BJ (cell line): ENCODE results near the gene FBXW12. TPM values are rescaled to one million over a fixed set of nuclear protein-coding genes. Genes with fewer than 3 reads are reported as not detected.

Experiments
- CTCF ChIA-PET: fragments of 350-600 bp; formaldehyde crosslinking; extraction: SDS; loops from one replicate; lab custom pipeline; 2021; ENCODE audit warnings: antibody characterized with exemption, inconsistent platforms; lab: Yijun Ruan, JAX
- POLR2A ChIA-PET: fragments of 300-600 bp; sonication (Branson Sonifier 250); formaldehyde crosslinking; extraction: SDS; loops from one replicate; lab custom pipeline; 2021; ENCODE audit warnings: antibody characterized with exemption; lab: Charles Lee
- DNase-seq: peaks from one replicate; pipeline ENCODE4 v3.0.0-alpha.2; 2011; ENCODE audit warnings: low read depth
- H3K27me3 ChIP-seq: 2 replicates; pipeline ENCODE4 v1.6.0; 2011; ENCODE audit warnings: low read length; ENCODE audit not compliant: control insufficient read depth, insufficient read depth
- H3K36me3 ChIP-seq: 2 replicates; pipeline ENCODE4 v1.5.1; 2011; ENCODE audit warnings: low read length; ENCODE audit not compliant: control insufficient read depth, insufficient read depth
- H3K4me3 ChIP-seq: 2 replicates; pipeline ENCODE4 v1.5.1; 2011; ENCODE audit warnings: low read depth, mild to moderate bottlenecking, control low read depth, low read length
- polyA plus RNA-seq: library from polyadenylated mRNA; depleted of rRNA; stranded (reverse); fragments of >200 nt; gene quantifications from 2 replicates; pipeline ENCODE4 v1.2.3, GENCODE V29; 2011
- TF ChIP-seq, protein P1 (sequence below): IDR thresholded peaks from 2 replicates; pipeline ENCODE4 v1.5.1; 2011; ENCODE audit warnings: low read depth, mild to moderate bottlenecking, control low read depth, inconsistent platforms, low read length, moderate library complexity; ENCODE audit not compliant: insufficient read depth

The FBXW12 gene
- polyA plus RNA-seq, 1 experiment, result not detected

DNA sequence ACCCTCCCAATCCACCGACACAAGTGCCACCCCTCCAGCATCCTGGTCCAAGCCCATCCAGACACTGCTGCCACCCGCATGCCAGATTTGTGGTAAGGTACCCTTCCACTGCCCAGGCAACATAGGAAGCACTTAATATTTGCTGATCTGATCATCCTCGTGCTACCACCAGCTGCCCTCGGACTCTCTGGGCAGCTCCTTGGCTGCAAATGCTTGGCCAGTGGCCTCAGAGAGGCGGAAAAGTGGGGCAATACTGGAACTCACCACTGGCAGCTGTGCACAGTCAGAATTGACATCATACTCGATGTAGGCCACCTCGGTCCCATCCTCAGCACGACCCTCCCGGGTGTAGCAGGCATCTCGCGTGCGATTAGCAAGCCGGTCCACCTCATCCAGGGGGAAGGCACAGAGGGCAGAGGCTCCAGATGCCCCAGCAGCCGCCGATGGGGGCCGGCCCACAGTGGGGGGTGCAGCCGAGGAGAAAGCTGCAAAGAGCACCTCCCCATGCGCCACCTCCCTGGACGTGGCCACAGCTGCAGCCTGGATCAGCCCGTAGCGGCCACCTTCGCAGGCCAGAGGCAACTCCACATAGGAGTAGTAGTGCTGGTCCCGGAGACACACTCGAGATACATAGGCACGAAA, 51.3 kb downstream of the FBXW12 start:
- TF ChIP-seq, protein P1, sequence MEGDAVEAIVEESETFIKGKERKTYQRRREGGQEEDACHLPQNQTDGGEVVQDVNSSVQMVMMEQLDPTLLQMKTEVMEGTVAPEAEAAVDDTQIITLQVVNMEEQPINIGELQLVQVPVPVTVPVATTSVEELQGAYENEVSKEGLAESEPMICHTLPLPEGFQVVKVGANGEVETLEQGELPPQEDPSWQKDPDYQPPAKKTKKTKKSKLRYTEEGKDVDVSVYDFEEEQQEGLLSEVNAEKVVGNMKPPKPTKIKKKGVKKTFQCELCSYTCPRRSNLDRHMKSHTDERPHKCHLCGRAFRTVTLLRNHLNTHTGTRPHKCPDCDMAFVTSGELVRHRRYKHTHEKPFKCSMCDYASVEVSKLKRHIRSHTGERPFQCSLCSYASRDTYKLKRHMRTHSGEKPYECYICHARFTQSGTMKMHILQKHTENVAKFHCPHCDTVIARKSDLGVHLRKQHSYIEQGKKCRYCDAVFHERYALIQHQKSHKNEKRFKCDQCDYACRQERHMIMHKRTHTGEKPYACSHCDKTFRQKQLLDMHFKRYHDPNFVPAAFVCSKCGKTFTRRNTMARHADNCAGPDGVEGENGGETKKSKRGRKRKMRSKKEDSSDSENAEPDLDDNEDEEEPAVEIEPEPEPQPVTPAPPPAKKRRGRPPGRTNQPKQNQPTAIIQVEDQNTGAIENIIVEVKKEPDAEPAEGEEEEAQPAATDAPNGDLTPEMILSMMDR, result no peak
- DNase-seq, result no peak
- Histone ChIP-seq H3K27me3 (no peaks in the 10 kb centered on the region), H3K4me3 (no peak overlapping the region), H3K36me3 (peaks cover 10% of the 10 kb centered on the region)
- ChIA-PET POLR2A (no interaction called here), CTCF (interaction anchor here (0.6 to 8.1 kb wide), 6 partner anchors 10 to 74 kb away, joined by 3 to 55 read pairs (median 4); partner anchors contain the start of genes CCDC51 and TMA7)

DNA sequence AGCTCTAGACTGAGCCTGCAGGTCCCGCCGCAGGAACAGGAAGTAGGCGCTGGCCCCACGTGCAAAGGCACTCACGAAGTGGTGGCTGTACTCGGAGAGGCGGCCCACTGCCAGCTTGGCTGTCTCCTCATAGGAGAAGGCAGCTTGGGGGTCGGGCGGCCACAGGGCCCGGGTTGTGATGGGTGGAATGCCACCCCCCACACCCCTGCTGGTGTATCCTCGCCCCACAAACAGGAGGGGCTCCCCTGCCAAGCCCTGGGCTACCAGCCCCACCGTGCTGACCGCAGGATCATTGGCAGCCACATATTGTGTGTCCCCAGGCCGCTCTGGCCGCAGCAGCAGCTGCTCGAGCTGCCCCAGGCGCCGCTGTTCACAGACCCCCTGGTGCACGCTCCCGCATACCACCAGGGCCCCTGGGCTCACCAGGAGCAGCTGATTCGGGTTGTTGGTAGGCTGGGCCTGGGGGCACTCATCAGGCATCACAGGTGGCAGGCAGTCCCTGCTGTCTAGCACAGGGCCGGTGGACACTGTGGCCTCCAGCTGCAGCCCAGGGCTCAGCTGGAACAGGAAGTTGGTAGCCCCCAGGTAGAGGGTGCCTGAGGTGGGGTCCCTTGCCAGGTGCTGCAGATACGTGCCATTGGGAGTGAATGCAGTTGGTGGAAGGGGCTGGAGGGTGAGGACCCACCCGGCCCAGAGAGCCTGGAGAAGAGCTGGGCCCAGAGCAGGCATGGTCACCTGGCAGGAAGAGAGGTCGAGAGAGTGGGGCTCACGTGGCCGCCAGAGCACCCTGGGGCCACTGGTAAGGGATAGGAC, 52.1 kb downstream of the FBXW12 start:
- CTCF ChIA-PET, result interaction anchor here (0.7 to 8.1 kb wide), 3 partner anchors 10 to 23 kb away, joined by 4 to 55 read pairs (median 38); no protein-coding TSS in a partner anchor
- no peak overlapping the region for H3K4me3 ChIP-seq
- no peak for DNase-seq
- no peaks in the 10 kb centered on the region for H3K27me3 ChIP-seq
- POLR2A ChIA-PET, result no interaction called here
- peaks cover 6% of the 10 kb centered on the region for H3K36me3 ChIP-seq
- TF ChIP-seq, protein P1, result no peak

DNA sequence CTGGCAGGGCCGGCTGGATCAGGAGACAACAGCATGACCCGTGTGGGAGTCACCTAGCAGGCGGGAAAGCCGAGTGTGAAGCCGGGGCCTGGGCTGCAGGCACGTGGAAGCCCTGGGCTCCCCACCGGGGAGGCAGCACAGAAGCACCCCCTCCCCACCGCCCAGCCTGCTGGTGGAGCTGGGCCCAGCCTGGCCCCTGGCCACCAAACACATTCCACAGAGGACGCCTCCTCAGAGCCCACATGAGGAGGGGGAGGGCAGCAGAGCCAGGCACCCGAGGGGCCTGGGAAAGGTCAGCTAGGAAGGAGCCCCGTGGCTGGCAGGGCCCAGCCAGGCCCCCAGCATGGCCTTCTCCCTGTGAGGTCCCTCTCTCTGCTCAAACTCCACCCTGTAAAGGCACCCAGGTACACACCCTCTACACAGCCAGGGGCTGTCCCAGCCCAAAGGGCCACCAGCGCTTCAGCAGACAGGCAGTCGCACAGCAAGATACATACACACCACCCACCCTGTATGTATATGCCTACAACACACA, 53.3 kb downstream of the FBXW12 start:
- no peak for DNase-seq
- Histone ChIP-seq H3K4me3 (no peak overlapping the region), H3K36me3 (peaks cover 6% of the 10 kb centered on the region), H3K27me3 (no peaks in the 10 kb centered on the region)
- TF ChIP-seq, protein P1, result no peak
- POLR2A ChIA-PET, result no interaction called here
- CTCF ChIA-PET, result interaction anchor here (0.6 to 8.1 kb wide), 3 partner anchors 11 to 327 kb away, joined by 4 to 55 read pairs (median 38); no protein-coding TSS in a partner anchor

DNA sequence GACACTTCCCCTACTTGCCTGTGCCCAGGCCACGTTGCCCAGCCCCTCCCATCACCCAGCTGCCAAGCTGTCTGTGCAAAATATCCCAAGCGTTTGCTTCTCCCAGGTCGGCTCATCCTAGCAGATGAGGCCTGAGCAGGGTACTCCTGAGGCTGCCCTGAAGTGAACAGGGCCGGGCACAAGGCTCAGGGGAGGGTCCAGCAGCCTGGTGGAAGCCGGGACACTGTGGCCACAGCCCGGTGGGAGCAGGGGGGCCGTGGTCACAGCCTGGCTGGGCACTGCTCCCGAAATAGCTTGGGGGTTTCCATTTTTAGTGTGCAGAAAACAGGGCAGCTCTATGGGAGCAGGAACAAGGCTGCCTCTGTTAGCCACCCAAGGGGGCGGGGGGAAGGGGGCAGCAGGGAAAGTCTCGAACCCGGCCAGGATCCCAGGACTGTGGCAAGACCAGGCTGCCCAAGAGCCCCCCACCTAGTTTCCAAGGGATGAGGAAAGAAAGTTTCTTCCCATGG, 54.4 kb downstream of the FBXW12 start:
- CTCF ChIA-PET, result interaction anchor here (1.2 to 8.1 kb wide), 4 partner anchors 10 to 153 kb away, joined by 3 to 55 read pairs (median 21); no protein-coding TSS in a partner anchor
- no peak for DNase-seq
- Histone ChIP-seq H3K4me3 (no peak overlapping the region), H3K36me3 (peaks cover 6% of the 10 kb centered on the region), H3K27me3 (no peaks in the 10 kb centered on the region)
- TF ChIP-seq, protein P1, result no peak
- POLR2A ChIA-PET, result no interaction called here
